Measurements from ENCODE around the gene NQO2. TPM values are rescaled to one million over a fixed set of nuclear protein-coding genes. Genes with fewer than 3 reads are reported as not detected.

Gene NQO2
- total and polyA plus RNA-seq, 2 of the 13 experiments (the other 11 are each of a cell fraction or from before 2014, with no cell fraction given): 32.2 to 56.5 TPM

- TF ChIP-seq BCLAF1 (IDR thresholded peaks at IDR 0.05) (no peak), ZNF333 (CRISPR knock-in tag; IDR thresholded peaks at IDR 0.05; ENCODE audit: borderline replicate concordance) (0 out of 2 replicates have a peak, but pooled peaks have one; percentile 49), CBX2 (IDR thresholded peaks at IDR 0.05; ENCODE audit: low read depth, low read length) (no peak), CBX2 (CRISPR knock-in tag; IDR thresholded peaks at IDR 0.05; ENCODE audit: low read depth) (peak; percentile 67; the same call in 1 of the 2 replicates), RNF2 (conservative IDR thresholded peaks at IDR 0.05; ENCODE audit: low read depth) (peak; percentile 57), SMAD1 (CRISPR knock-in tag; IDR thresholded peaks at IDR 0.05; ENCODE audit: borderline replicate concordance, low read depth) (no peak), ZFYVE20 (CRISPR knock-in tag; IDR thresholded peaks at IDR 0.05; ENCODE audit: borderline replicate concordance, low read depth) (no peak), KLF9 (CRISPR knock-in tag; IDR thresholded peaks at IDR 0.05; ENCODE audit: low read depth) (no peak), ZNF18 (CRISPR knock-in tag; IDR thresholded peaks at IDR 0.05; ENCODE audit: insufficient replicate concordance) (peak; percentile 39), ZNF616 (CRISPR knock-in tag; IDR thresholded peaks at IDR 0.05; ENCODE audit: low read depth) (no peak; the same call in none of the 2 replicates), NFKBIZ (CRISPR knock-in tag; IDR thresholded peaks at IDR 0.05) (no peak), HDAC2 (CRISPR knock-in tag; IDR thresholded peaks at IDR 0.05) (peak; percentile 50; the same call in 1 of the 2 replicates), ZNF318 (CRISPR knock-in tag; IDR thresholded peaks at IDR 0.05) (no peak), ZNF530 (CRISPR knock-in tag; IDR thresholded peaks at IDR 0.05; ENCODE audit: low read depth) (0 out of 2 replicates have a peak, but pooled peaks have one; percentile 78), MEF2D (CRISPR knock-in tag; IDR thresholded peaks at IDR 0.05) (peak; percentile 64; the same call in 1 of the 2 replicates), HNRNPL (IDR thresholded peaks at IDR 0.05; ENCODE audit: low read depth, low read length) (peak; percentile 91)
Measured at GRCh38 chr6:2999618-3000557, at the start of gene NQO2 (continued).
